ENCODE data around the gene AMTN.

- no peak for TF ChIP-seq CTCF (IDR thresholded peaks at IDR 0.05)
- TF ChIP-seq POLR2AphosphoS5 (IDR thresholded peaks at IDR 0.05) = no peak
- TF ChIP-seq POLR2A (IDR thresholded peaks at IDR 0.05) = no peak
- TF ChIP-seq EP300 (IDR thresholded peaks at IDR 0.05) = no peak
These were observed 2.8 kb upstream of the AMTN start for GRCh38 chr4:70515367-70516250.

All from gastroesophageal sphincter (tissue), 3 donors.